ENCODE measurements around the gene CTRB1. TPM values are rescaled to one million over a fixed set of nuclear protein-coding genes. Genes with fewer than 3 reads are reported as not detected.
"Not testable (repeated sequence)": the region's sequence is repeated elsewhere in the genome, so short reads cannot be mapped to it uniquely, and the experiment has no call there.

Gene CTRB1
- total RNA-seq, 1 donor from 2014 or later: not detected

DNA sequence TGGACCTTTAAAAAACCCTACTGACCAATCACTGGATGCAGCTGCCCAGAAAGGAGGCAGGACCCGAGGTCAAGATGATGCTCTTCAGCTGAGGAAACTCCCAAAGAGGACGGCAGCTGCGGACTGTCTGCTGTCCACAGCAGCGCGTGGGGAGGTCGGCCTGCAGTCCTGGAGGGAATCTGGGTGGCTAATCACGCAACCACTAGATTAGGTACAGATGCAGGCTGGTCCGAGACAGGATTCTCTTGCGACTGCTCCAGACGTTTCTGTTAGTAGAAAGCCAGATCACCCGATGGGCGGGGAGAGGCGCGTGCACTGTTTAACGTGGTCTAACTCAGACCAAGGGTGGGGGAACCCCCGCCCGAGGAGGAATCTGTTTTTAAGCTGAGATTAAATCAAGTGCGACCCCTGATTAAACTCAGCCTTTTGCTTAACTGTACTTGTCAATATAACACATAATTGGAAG, 20.6 kb upstream of the CTRB1 start:
- Mint-ChIP-seq H3K27me3 (ENCODE audit: low read depth) (peaks cover 5% of the 10 kb centered on the region), H3K9me3 (no peaks in the 10 kb centered on the region), H3K4me3 (peak overlapping the region; percentile 29), H3K27ac (no peak overlapping the region), H3K4me1 (peaks cover 5% of the 10 kb centered on the region), H3K36me3 (no peaks in the 10 kb centered on the region)
- TF ChIP-seq, protein P1, sequence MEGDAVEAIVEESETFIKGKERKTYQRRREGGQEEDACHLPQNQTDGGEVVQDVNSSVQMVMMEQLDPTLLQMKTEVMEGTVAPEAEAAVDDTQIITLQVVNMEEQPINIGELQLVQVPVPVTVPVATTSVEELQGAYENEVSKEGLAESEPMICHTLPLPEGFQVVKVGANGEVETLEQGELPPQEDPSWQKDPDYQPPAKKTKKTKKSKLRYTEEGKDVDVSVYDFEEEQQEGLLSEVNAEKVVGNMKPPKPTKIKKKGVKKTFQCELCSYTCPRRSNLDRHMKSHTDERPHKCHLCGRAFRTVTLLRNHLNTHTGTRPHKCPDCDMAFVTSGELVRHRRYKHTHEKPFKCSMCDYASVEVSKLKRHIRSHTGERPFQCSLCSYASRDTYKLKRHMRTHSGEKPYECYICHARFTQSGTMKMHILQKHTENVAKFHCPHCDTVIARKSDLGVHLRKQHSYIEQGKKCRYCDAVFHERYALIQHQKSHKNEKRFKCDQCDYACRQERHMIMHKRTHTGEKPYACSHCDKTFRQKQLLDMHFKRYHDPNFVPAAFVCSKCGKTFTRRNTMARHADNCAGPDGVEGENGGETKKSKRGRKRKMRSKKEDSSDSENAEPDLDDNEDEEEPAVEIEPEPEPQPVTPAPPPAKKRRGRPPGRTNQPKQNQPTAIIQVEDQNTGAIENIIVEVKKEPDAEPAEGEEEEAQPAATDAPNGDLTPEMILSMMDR (IDR thresholded peaks at IDR 0.05; ENCODE audit: unreplicated experiment): no peak
- no peak for DNase-seq (ENCODE audit: low spot score in 2 of 2, unreplicated experiment in 2 of 2)

DNA sequence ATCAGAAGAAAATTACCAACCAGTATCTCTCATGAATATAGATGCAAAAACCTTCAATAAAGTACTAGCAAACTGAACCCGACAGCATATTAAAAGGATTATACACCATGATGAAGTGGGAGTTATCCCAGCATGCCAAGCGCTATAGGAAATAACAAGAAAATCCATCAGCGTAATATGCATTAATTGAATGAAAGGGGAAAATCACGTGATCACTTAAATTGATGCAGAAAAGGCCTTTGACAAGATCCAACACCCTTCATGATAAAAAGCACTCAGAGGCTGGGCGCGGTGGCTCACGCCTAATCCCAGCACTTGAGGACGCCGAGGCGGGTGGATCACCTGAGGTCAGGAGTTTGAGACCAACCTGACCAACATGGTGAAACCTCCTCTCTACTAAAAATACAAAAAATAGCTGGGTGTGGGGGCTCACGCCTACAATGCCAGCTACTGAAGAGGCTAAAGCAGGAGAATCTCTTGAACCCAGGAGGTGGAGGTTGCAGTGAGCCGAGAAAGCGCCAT, 16.7 kb upstream of the CTRB1 start:
- H3K4me3 Mint-ChIP-seq: no peak overlapping the region
- no peaks in the 10 kb centered on the region for H3K9me3 Mint-ChIP-seq
- H3K36me3 Mint-ChIP-seq: no peaks in the 10 kb centered on the region
- no peak overlapping the region for H3K27ac Mint-ChIP-seq
- H3K4me1 Mint-ChIP-seq: peaks cover 5% of the 10 kb centered on the region
- DNase-seq (ENCODE audit: low spot score in 2 of 2, unreplicated experiment in 2 of 2): no peak
- peaks cover 4% of the 10 kb centered on the region for H3K27me3 Mint-ChIP-seq (ENCODE audit: low read depth)
- TF ChIP-seq, protein P1 (IDR thresholded peaks at IDR 0.05; ENCODE audit: unreplicated experiment): no peak

DNA sequence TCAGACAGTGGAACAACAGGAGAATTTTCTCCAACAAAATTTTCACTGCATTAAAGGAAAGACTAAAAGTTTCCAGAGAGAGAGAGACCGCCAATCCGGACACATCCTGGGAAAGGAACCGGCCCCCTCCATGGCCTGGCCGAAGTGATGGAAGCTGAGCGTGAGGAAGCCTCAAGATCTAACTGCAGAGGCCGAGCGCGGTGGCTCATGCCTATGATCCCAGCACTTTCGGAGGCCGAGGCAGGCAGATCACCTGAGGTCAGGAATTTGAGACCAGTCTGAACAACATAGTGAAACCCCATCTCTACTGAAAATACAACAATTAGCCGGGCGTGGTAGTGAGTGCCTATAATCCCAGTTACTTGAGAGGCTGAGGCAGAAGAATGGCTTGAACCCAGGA, 15.7 kb upstream of the CTRB1 start:
- no peak overlapping the region for H3K27ac Mint-ChIP-seq
- H3K9me3 Mint-ChIP-seq: no peaks in the 10 kb centered on the region
- H3K27me3 Mint-ChIP-seq (ENCODE audit: low read depth): no peaks in the 10 kb centered on the region
- H3K4me1 Mint-ChIP-seq: peaks cover 4% of the 10 kb centered on the region
- H3K36me3 Mint-ChIP-seq: no peaks in the 10 kb centered on the region
- H3K4me3 Mint-ChIP-seq: no peak overlapping the region
- TF ChIP-seq, protein P1 (IDR thresholded peaks at IDR 0.05; ENCODE audit: unreplicated experiment): no peak
- no peak for DNase-seq (ENCODE audit: low spot score in 2 of 2, unreplicated experiment in 2 of 2)

DNA sequence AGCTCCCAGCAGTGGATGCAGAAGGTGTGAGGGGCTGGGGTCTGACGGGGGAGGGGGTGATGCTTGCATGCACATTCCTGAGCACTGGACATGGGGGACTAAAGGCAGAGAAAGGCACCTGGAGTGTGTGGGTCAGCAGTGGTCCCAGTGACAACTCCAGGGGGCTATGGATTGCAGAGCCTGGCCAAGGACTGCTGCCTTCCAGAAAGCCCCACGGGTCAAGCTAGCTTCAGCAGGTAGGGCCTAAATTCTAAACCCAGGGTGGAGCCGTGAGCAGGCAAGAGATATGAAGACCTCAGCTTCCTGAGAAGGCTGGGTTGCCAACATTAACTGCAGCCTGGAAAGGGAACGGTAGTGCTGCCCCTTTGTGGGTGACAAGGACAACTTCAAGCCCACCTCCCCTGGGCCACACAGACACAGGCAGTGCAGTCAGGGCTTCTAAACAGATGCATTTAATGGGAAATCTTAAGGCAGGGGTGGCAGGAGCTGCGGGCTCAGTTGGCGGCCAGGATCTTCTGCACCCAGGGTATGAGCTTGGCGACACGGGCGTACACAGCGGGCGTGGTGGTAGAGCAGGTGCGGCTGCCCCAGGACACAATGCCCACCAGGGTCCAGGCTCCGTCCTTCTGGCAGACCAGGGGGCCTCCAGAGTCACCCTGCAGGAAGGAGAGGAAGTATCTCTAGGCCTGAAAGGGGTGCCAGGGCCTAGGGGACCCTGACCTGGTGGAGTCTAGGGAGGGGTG, 14.9 kb upstream of the CTRB1 start:
- Mint-ChIP-seq H3K9me3 (no peaks in the 10 kb centered on the region), H3K27me3 (ENCODE audit: low read depth) (no peaks in the 10 kb centered on the region), H3K27ac (no peak overlapping the region), H3K36me3 (no peaks in the 10 kb centered on the region), H3K4me1 (no peaks in the 10 kb centered on the region), H3K4me3 (no peak overlapping the region)
- TF ChIP-seq, protein P1 (IDR thresholded peaks at IDR 0.05; ENCODE audit: unreplicated experiment): no peak
- DNase-seq (ENCODE audit: low spot score in 2 of 2, unreplicated experiment in 2 of 2): no peak

DNA sequence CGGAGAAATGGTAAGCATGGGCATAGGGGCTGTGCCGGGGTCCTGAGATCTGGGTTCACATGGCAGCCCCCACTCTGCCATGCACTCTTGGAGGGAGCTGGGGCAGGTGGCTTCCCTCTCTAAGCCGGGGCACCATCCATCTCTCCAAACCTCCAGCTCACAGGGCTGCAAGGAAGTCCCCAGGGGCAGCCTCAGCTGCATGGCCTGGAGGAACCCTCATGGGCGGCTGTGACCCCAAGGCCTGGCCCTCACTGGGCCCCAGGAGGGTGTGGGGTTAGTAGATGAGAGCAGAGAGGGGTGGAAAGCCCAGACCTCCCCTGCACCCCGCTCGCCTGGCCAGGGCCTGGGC, 14.4 kb upstream of the CTRB1 start:
- no peaks in the 10 kb centered on the region for H3K27me3 Mint-ChIP-seq (ENCODE audit: low read depth)
- TF ChIP-seq, protein P1 (IDR thresholded peaks at IDR 0.05; ENCODE audit: unreplicated experiment): no peak
- H3K9me3 Mint-ChIP-seq: no peaks in the 10 kb centered on the region
- H3K27ac Mint-ChIP-seq: no peak overlapping the region
- no peak for DNase-seq (ENCODE audit: low spot score in 2 of 2, unreplicated experiment in 2 of 2)
- no peaks in the 10 kb centered on the region for H3K4me1 Mint-ChIP-seq
- H3K4me3 Mint-ChIP-seq: no peak overlapping the region
- H3K36me3 Mint-ChIP-seq: no peaks in the 10 kb centered on the region

DNA sequence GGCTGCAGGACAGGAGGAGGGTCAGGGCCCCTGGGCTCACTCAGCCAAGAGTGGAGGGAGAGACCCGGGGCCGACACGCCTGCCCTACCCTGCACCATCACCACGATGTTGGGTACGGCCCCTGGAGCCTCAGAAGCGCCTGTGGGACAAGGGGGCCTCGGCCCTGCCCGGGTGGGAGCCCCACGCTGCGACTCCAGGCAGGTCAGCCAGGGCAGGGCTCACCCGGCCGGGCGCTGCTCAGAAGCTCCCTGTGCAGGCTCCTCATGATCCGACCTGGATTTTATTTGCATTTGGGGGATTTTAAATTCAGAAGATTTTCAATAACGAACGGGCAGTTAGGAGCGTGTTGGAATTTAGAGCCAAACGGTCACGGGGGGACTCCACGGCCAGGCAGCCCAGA, 13.9 kb upstream of the CTRB1 start:
- not testable (repeated sequence) for H3K36me3 Mint-ChIP-seq; H3K4me1 Mint-ChIP-seq; H3K27me3 Mint-ChIP-seq (ENCODE audit: low read depth); H3K9me3 Mint-ChIP-seq; H3K27ac Mint-ChIP-seq; DNase-seq (ENCODE audit: low spot score in 2 of 2, unreplicated experiment in 2 of 2); H3K4me3 Mint-ChIP-seq

DNA sequence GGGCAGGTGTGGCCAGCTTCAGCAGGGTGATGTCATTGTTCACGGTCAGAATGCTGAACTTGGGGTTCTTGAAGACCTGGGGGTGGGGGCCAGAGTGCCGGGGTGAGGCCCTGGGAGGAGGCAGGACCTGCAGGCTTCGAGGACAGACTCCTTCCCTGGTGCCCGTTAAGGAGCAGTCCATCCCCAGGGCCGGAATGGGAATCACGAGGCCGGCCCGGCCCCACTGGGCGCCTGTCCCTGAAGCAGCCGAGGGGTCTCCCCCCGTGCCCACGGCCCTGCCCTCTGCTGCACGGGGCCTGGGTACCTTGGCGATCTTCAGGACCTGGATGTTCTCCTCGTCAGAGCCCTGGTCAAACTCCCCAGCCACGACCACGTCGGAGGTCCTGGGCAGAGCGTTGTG, 13.3 kb upstream of the CTRB1 start:
- H3K36me3 Mint-ChIP-seq; DNase-seq (ENCODE audit: low spot score in 2 of 2, unreplicated experiment in 2 of 2); H3K4me1 Mint-ChIP-seq; H3K4me3 Mint-ChIP-seq; H3K27me3 Mint-ChIP-seq (ENCODE audit: low read depth); H3K27ac Mint-ChIP-seq; H3K9me3 Mint-ChIP-seq: not testable (repeated sequence)

GRCh38 chr16:75205961-75206748, 12.6 kb upstream of the CTRB1 start:
- H3K9me3 Mint-ChIP-seq; H3K4me3 Mint-ChIP-seq; H3K27ac Mint-ChIP-seq; H3K27me3 Mint-ChIP-seq (ENCODE audit: low read depth); DNase-seq (ENCODE audit: low spot score in 2 of 2, unreplicated experiment in 2 of 2); H3K4me1 Mint-ChIP-seq; H3K36me3 Mint-ChIP-seq: not testable (repeated sequence)
